Cardiac muscle cell (in vitro differentiated cells and primary cell): ENCODE data around the gene TNFAIP1. TPM values are rescaled to one million over a fixed set of nuclear protein-coding genes. Genes with fewer than 3 reads are reported as not detected.

ENCODE experiments used
- DNase-seq, 2 donors: peaks; one replicate each; pipeline versions ENCODE4 v3.0.0 to v3.0.0-alpha.2; 2010 to 2017; ENCODE audit warnings: low read depth in 1 of 2, low spot score in 1 of 2
- H3K27ac ChIP-seq: fragments of 200-600 bp; sonication (generic); 2 replicates; pipeline ENCODE4 v1.5.1; 2016
- H3K27me3 ChIP-seq: fragments of 200-600 bp; sonication (generic); 2 replicates; pipeline ENCODE4 v1.6.0; 2016; ENCODE audit warnings: control low read depth
- H3K36me3 ChIP-seq: fragments of 200-600 bp; sonication (generic); 2 replicates; pipeline ENCODE4 v1.5.1; 2016; ENCODE audit warnings: control low read depth
- H3K4me1 ChIP-seq: fragments of 200-600 bp; sonication (generic); 2 replicates; pipeline ENCODE4 v1.8.1; 2017; ENCODE audit warnings: low read depth, mild to moderate bottlenecking, mixed run types
- H3K4me3 ChIP-seq: fragments of 200-600 bp; sonication (generic); 2 replicates; pipeline ENCODE4 v1.5.1; 2016; ENCODE audit warnings: mild to moderate bottlenecking
- H3K9me3 ChIP-seq: fragments of 200-600 bp; sonication (generic); 2 replicates; pipeline ENCODE4 v1.5.1; 2017; ENCODE audit warnings: low read depth, mild to moderate bottlenecking, control low read depth
- CTCF ChIP-seq: IDR thresholded peaks from 2 replicates; pipeline ENCODE4 v1.5.1; 2012; ENCODE audit warnings: low read depth, mild to moderate bottlenecking, low read length
- polyA plus RNA-seq: library from polyadenylated mRNA; unstranded; fragments of >200 nt; fragmentation: Nextera tagmentation; extraction: Ambion mirVana; gene quantifications from 2 replicates; pipeline ENCODE4 v1.2.1, GENCODE V29; 2016
- total RNA-seq: library from RNA; depleted of rRNA; stranded (reverse); fragments of >200 nt; gene quantifications from 2 replicates; pipeline ENCODE4 v1.2.3, GENCODE V29; 2016

TNFAIP1 gene
- total and polyA plus RNA-seq, 2 experiments from 2014 or later = 35.7 to 56.5 TPM

GRCh38 chr17:28339431-28339830 lies 3.9 kb downstream of the TNFAIP1 start:
- H3K4me3 ChIP-seq = no peak overlapping the region
- DNase-seq = no peak
- H3K4me1 ChIP-seq = peaks cover 3% of the 10 kb centered on the region
- TF ChIP-seq CTCF = no peak
- H3K27me3 ChIP-seq = no peaks in the 10 kb centered on the region
- no peak overlapping the region for H3K27ac ChIP-seq
- H3K36me3 ChIP-seq = peaks cover 32% of the 10 kb centered on the region
- no peaks in the 10 kb centered on the region for H3K9me3 ChIP-seq

DNA sequence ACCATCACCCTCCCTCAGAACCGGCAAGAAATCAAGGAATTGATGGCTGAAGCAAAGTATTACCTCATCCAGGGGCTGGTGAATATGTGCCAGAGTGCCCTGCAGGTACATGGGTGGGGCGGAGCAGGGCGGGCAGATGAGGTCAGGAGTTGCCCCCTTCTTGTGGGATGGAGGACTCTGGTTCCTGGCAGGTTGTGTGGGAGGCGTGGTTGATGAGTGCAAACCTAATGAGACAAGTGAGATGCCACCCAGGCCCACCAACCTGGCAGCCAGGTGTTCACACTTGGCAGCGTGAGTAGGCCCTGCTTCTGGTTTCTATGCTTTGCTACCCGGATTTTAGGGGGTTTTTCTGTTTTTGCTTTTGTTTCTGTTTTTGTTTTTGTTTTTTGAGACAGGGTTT lies 4.8 kb downstream of the TNFAIP1 start:
- no peaks in the 10 kb centered on the region for H3K9me3 ChIP-seq
- TF ChIP-seq CTCF = no peak
- no peak for DNase-seq
- no peaks in the 10 kb centered on the region for H3K27me3 ChIP-seq
- H3K27ac ChIP-seq = no peak overlapping the region
- no peak overlapping the region for H3K4me3 ChIP-seq
- peaks cover 41% of the 10 kb centered on the region for H3K36me3 ChIP-seq
- no peaks in the 10 kb centered on the region for H3K4me1 ChIP-seq

DNA sequence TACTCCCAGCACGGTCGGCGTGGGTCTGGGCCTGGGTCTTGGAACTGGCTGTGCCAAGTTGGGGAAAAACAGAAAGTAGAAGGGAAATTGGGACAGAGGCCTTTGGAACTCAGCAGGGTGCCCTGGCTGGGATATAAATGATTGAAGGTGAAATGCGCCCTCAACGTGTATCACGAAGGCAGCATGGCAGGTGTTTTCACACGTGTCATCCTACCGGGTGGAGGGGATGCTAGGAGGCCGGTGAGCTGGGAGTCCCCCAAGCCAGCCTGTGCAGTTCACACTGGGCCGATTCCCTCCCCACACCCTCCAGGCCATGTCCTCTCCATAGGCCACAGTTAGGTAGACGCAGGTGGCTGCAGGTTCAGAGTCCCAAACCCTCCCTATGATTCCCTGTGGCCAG lies 6.0 kb downstream of the TNFAIP1 start:
- DNase-seq = no peak
- Histone ChIP-seq H3K4me1 (no peaks in the 10 kb centered on the region), H3K27ac (no peak overlapping the region), H3K36me3 (peaks cover 41% of the 10 kb centered on the region), H3K4me3 (no peak overlapping the region), H3K9me3 (no peaks in the 10 kb centered on the region), H3K27me3 (no peaks in the 10 kb centered on the region)
- TF ChIP-seq CTCF = no peak

GRCh38 chr17:28342313-28342712 lies 6.8 kb downstream of the TNFAIP1 start:
- DNase-seq = no peak
- no peaks in the 10 kb centered on the region for H3K27me3 ChIP-seq
- peaks cover 2% of the 10 kb centered on the region for H3K4me1 ChIP-seq
- H3K27ac ChIP-seq = no peak overlapping the region
- H3K4me3 ChIP-seq = no peak overlapping the region
- no peaks in the 10 kb centered on the region for H3K9me3 ChIP-seq
- H3K36me3 ChIP-seq = peaks cover 41% of the 10 kb centered on the region
- no peak for TF ChIP-seq CTCF

GRCh38 chr17:28343491-28343932 lies 8.0 kb downstream of the TNFAIP1 start:
- Histone ChIP-seq H3K4me1 (peaks cover 2% of the 10 kb centered on the region), H3K27ac (peak overlapping the region; percentile 53), H3K36me3 (peaks cover 50% of the 10 kb centered on the region), H3K9me3 (no peaks in the 10 kb centered on the region), H3K4me3 (no peak overlapping the region), H3K27me3 (no peaks in the 10 kb centered on the region)
- no peak for DNase-seq
- TF ChIP-seq CTCF = no peak

GRCh38 chr17:28344011-28344410 lies 8.4 kb downstream of the TNFAIP1 start:
- Histone ChIP-seq H3K9me3 (no peaks in the 10 kb centered on the region), H3K4me1 (peaks cover 2% of the 10 kb centered on the region), H3K27ac (peak overlapping the region; percentile 53), H3K27me3 (no peaks in the 10 kb centered on the region), H3K36me3 (peaks cover 54% of the 10 kb centered on the region), H3K4me3 (no peak overlapping the region)
- no peak for TF ChIP-seq CTCF
- DNase-seq = no peak
